ENCODE measurements around the gene CACNA2D3. TPM values are rescaled to one million over a fixed set of nuclear protein-coding genes. Genes with fewer than 3 reads are reported as not detected.
A peak's percentile ranks its signal among the peaks of the same experiment; 100 is the strongest.

CACNA2D3 gene
- total and polyA plus RNA-seq, 4 donors, result 0.06 to 0.37 (median 0.08) TPM; not detected in 1

GRCh38 chr3:54146506-54147239 is 24.3 kb downstream of the CACNA2D3 start:
- no peak overlapping the region for H3K9ac ChIP-seq (ENCODE audit: low read depth in 1 of 2, low read length in 2 of 2)
- H3K4me1 ChIP-seq (ENCODE audit: control insufficient read depth in 4 of 4, insufficient read depth in 4 of 4, low read length in 3 of 4), result no peaks in the 10 kb centered on the region
- peak; percentile 50 for DNase-seq (ENCODE audit: low spot score)
- H3K36me3 ChIP-seq (ENCODE audit: control insufficient read depth in 4 of 4, insufficient read depth in 3 of 4, low read depth in 1 of 4, low read length in 3 of 4), result no peaks in the 10 kb centered on the region
- peaks cover 0 to 10% (median 0%) of the 10 kb centered on the region in 4 donors for H3K27me3 ChIP-seq (ENCODE audit: control insufficient read depth in 4 of 4, insufficient read depth in 4 of 4, low read length in 3 of 4)
- H3K27ac ChIP-seq (ENCODE audit: low read depth in 1 of 2, low read length in 2 of 2), result no peak overlapping the region
- WGBS, result 13% methylated on average over 14 of the region's 14 CpGs
- TF ChIP-seq MAX (IDR thresholded peaks at IDR 0.05), result no peak
- TF ChIP-seq RAD21 (IDR thresholded peaks at IDR 0.05), result peak; percentile 91 to 93
- TF ChIP-seq HNF4A (conservative IDR thresholded peaks at IDR 0.05), result no peak
- peak; percentile 72 for TF ChIP-seq CTCF (IDR thresholded peaks at IDR 0.05; ENCODE audit: low read depth, low read length, missing input control)
- no peak for TF ChIP-seq FOXA2 (IDR thresholded peaks at IDR 0.05)
- H3K9me3 ChIP-seq (ENCODE audit: control insufficient read depth in 4 of 4, low read length in 3 of 4), result no peaks in the 10 kb centered on the region
- H3K4me3 ChIP-seq (ENCODE audit: low read depth in 1 of 3, low read length in 3 of 3), result no peak overlapping the region

GRCh38 chr3:54150864-54151467 is 28.6 kb downstream of the CACNA2D3 start:
- no peaks in the 10 kb centered on the region for H3K4me1 ChIP-seq (ENCODE audit: control insufficient read depth in 4 of 4, insufficient read depth in 4 of 4, low read length in 3 of 4)
- H3K9ac ChIP-seq (ENCODE audit: low read depth in 1 of 2, low read length in 2 of 2), result no peak overlapping the region
- 79% methylated on average over 3 of the region's 3 CpGs for WGBS
- no peaks in the 10 kb centered on the region for H3K9me3 ChIP-seq (ENCODE audit: control insufficient read depth in 4 of 4, low read length in 3 of 4)
- H3K4me3 ChIP-seq (ENCODE audit: low read depth in 1 of 3, low read length in 3 of 3), result no peak overlapping the region
- H3K27me3 ChIP-seq (ENCODE audit: control insufficient read depth in 4 of 4, insufficient read depth in 4 of 4, low read length in 3 of 4), result peaks cover 0 to 9% (median 0%) of the 10 kb centered on the region in 4 donors
- H3K36me3 ChIP-seq (ENCODE audit: control insufficient read depth in 4 of 4, insufficient read depth in 3 of 4, low read depth in 1 of 4, low read length in 3 of 4), result no peaks in the 10 kb centered on the region
- TF ChIP-seq RXRA (IDR thresholded peaks at IDR 0.05) (no peak), REST (IDR thresholded peaks at IDR 0.05) (no peak), YY1 (IDR thresholded peaks at IDR 0.05) (no peak), ATF3 (IDR thresholded peaks at IDR 0.05) (no peak), NR2F2 (IDR thresholded peaks at IDR 0.05) (no peak), ZBTB33 (IDR thresholded peaks at IDR 0.05) (no peak), FOXA2 (IDR thresholded peaks at IDR 0.05) (no peak), RAD21 (IDR thresholded peaks at IDR 0.05) (no peak), GABPA (IDR thresholded peaks at IDR 0.05 in 1 of 2, conservative IDR thresholded peaks at IDR 0.05 in 1 of 2) (no peak), TAF1 (conservative IDR thresholded peaks at IDR 0.05) (no peak), FOXA1 (IDR thresholded peaks at IDR 0.05) (no peak)
- no peak for DNase-seq (ENCODE audit: low spot score)
- H3K27ac ChIP-seq (ENCODE audit: low read depth in 1 of 2, low read length in 2 of 2), result no peak overlapping the region
